Measurements from ENCODE around the gene RAP2B. TPM values are rescaled to one million over a fixed set of nuclear protein-coding genes. Genes with fewer than 3 reads are reported as not detected.
"Not testable (repeated sequence)": the region's sequence is repeated elsewhere in the genome, so short reads cannot be mapped to it uniquely, and the experiment has no call there.

Gene RAP2B
- total RNA-seq, result 10 to 100 TPM in 1 of 10 donors, 1 to 10 TPM in 9; 2.4 to 11.1 (median 3.6) TPM
- 1 to 10 TPM; 1.1 to 1.3 TPM for polyA plus RNA-seq
- long read RNA-seq, donor 1, full-length matches to known transcripts, result 5 of 5 reads
- long read RNA-seq, donor 1, partial matches to known transcripts, result 0 of 5 reads
- long read RNA-seq, donor 1, other reads (novel, unspliced or antisense), result 0 of 5 reads
- long read RNA-seq, donor 2, full-length matches to known transcripts, result 6 of 6 reads
- long read RNA-seq, donor 2, partial matches to known transcripts, result 0 of 6 reads
- long read RNA-seq, donor 2, other reads (novel, unspliced or antisense), result 0 of 6 reads
- long read RNA-seq, donor 3, full-length matches to known transcripts, result 19 of 19 reads
- long read RNA-seq, donor 3, partial matches to known transcripts, result 0 of 19 reads
- long read RNA-seq, donor 3, other reads (novel, unspliced or antisense), result 0 of 19 reads

GRCh38 chr3:153161714-153162512 is at the start of gene RAP2B:
Gene RAP2B (plus strand): TSS chr3:153162226. CDS start chr3:153162694, 468 bp downstream.
- intact Hi-C loops (cut with DNase I), result loop anchor here in 8 of 10 donors (5.0 to 10.0 kb wide), 9 partner anchors 60 to 603 kb away; no protein-coding TSS in a partner anchor
- no peaks in the 10 kb centered on the region for H3K27me3 ChIP-seq
- H3K27ac ChIP-seq, result peak within 1 kb of the TSS; percentile 82 to 96 (median 92)
- peaks cover 0 to 38% (median 33%) of the 10 kb centered on the region in 9 donors for H3K4me1 ChIP-seq
- TF ChIP-seq, protein P1, sequence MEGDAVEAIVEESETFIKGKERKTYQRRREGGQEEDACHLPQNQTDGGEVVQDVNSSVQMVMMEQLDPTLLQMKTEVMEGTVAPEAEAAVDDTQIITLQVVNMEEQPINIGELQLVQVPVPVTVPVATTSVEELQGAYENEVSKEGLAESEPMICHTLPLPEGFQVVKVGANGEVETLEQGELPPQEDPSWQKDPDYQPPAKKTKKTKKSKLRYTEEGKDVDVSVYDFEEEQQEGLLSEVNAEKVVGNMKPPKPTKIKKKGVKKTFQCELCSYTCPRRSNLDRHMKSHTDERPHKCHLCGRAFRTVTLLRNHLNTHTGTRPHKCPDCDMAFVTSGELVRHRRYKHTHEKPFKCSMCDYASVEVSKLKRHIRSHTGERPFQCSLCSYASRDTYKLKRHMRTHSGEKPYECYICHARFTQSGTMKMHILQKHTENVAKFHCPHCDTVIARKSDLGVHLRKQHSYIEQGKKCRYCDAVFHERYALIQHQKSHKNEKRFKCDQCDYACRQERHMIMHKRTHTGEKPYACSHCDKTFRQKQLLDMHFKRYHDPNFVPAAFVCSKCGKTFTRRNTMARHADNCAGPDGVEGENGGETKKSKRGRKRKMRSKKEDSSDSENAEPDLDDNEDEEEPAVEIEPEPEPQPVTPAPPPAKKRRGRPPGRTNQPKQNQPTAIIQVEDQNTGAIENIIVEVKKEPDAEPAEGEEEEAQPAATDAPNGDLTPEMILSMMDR (IDR thresholded peaks at IDR 0.05), result peak in 2 of 9 donors; percentile 12 to 16
- H3K9me3 ChIP-seq, result no peaks in the 10 kb centered on the region
- H3K36me3 ChIP-seq, result peaks cover 0 to 7% (median 0%) of the 10 kb centered on the region in 9 donors
- peak within 1 kb of the TSS; percentile 68 to 96 (median 82) for H3K4me3 ChIP-seq
- ATAC-seq (peak; percentile 87 to 98 (median 92)), DNase-seq (peak; percentile 98)
- WGBS, 2 donors, result 0 to 1% methylated on average over 87 to 91 of the region's 91 CpGs

GRCh38 chr3:153113541-153113940 is 48.5 kb upstream of the RAP2B start:
- WGBS, 2 donors, result 94 to 96% methylated on average over 4 of the region's 4 CpGs
- no peak for ATAC-seq
- H3K4me1 ChIP-seq, result no peaks in the 10 kb centered on the region

GRCh38 chr3:153114270-153114669 is 47.8 kb upstream of the RAP2B start:
- H3K27ac ChIP-seq; ATAC-seq; H3K27me3 ChIP-seq; H3K36me3 ChIP-seq; H3K4me1 ChIP-seq; DNase-seq; H3K4me3 ChIP-seq; intact Hi-C loops (cut with DNase I); H3K9me3 ChIP-seq: not testable (repeated sequence)
- 93 to 95% methylated on average over 3 of the region's 3 CpGs for WGBS, 2 donors

More at GRCh38 chr3:153113541-153113940, 48.5 kb upstream of the RAP2B start:
- H3K27ac ChIP-seq, result no peak overlapping the region
- H3K9me3 ChIP-seq, result no peaks in the 10 kb centered on the region
- intact Hi-C loops (cut with DNase I), result no loop called here
- no peak overlapping the region for H3K4me3 ChIP-seq
- no peak for DNase-seq
- TF ChIP-seq, protein P1 (IDR thresholded peaks at IDR 0.05), result no peak
- no peaks in the 10 kb centered on the region for H3K27me3 ChIP-seq
- H3K36me3 ChIP-seq, result no peaks in the 10 kb centered on the region

DNA sequence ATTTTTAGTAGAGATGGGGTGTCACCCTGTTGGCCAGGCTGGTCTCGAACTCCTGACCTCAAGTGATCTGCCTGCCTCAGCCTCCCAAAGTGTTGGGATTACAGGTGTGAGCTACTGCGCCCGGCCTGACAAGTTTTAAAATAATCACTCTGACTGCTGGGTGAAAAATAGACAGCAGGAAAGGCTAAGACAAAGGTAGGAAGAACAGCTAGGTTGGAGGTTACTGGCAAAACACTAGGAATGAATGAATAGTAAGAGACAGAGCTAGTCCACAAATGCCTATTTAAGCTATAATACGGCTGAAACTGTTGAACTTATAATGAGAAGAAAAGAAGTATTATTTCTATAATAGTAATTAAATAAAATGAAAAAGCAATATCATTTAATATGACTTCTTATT is 46.7 kb upstream of the RAP2B start:
- 73 to 86% methylated on average over 4 of the region's 4 CpGs for WGBS, 2 donors
- Histone ChIP-seq H3K4me1 (no peaks in the 10 kb centered on the region), H3K4me3 (no peak overlapping the region), H3K27me3 (no peaks in the 10 kb centered on the region), H3K27ac (no peak overlapping the region), H3K36me3 (no peaks in the 10 kb centered on the region), H3K9me3 (no peaks in the 10 kb centered on the region)
- TF ChIP-seq, protein P1 (IDR thresholded peaks at IDR 0.05), result no peak
- no peak for ATAC-seq
- DNase-seq, result no peak
- intact Hi-C loops (cut with DNase I), result no loop called here
